HG03025 (cell line): ENCODE data around the gene UXS1.

ENCODE experiments used
- ATAC-seq: cut with Tn5 transposase; IDR thresholded peaks from one replicate; pipeline ENCODE4 v1.9.1; 2021; ENCODE audit warnings: mild to moderate bottlenecking, moderate library complexity; ENCODE audit not compliant: unreplicated experiment, low FRiP score

The UXS1 gene

GRCh38 chr2:106057206-106057605, 136.9 kb downstream of the UXS1 start:
- no peak for ATAC-seq

DNA sequence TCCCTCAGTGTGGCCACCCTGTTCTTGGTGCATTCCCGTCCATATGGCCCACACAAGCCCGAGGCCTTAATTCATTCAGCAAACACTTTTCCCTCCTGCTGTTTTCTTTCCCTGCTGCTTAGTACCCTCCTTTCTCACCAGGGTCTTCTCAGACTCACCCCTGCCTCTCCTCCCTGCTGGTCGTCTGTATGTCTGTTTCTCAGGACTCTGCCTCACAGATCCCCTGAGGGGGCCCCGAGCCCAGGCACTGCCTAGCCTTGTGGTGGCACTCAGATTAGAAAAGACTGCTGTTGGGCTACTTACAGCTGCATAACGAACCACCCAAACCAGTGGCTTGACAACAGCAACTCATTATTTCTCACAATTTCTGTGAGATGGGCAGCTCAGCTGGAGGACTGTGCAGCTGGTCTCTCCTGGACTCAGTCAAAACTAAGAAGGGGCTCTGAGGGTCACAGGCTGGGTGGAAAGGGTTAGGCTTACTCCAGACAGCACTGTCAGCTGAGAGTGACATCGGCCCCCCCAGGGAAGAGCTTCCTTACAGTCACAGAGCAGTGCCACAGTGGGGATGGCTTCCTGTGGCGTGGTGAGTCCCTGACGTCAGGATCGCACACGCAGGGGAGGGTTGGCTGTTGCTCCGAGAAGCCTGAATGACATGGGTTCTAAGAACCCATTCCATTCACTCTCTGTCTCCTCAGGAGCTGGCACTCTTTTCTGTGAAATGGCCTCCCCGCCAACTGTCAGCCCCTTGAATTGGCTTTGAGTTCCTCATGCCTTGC, 139.0 kb downstream of the UXS1 start:
- no peak for ATAC-seq

DNA sequence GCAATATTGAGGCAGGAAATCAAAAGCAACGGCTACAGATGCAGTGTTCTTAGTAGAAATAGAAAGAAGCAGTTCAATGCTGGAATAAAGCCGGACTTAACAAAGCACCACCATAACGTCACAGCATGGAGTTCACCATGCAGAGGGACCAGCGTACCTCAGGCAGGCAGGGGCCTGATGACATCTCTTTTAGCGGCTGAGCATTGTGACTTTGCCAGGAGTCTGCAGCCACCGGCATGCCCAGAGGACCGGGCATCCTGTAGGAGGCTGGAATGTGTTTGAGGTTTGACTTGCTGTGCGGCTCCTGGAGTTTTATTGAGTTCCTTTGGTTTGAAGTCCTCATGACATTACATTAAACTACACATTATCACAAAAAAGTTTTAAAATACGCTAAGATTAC, 139.8 kb downstream of the UXS1 start:
- ATAC-seq: no peak

DNA sequence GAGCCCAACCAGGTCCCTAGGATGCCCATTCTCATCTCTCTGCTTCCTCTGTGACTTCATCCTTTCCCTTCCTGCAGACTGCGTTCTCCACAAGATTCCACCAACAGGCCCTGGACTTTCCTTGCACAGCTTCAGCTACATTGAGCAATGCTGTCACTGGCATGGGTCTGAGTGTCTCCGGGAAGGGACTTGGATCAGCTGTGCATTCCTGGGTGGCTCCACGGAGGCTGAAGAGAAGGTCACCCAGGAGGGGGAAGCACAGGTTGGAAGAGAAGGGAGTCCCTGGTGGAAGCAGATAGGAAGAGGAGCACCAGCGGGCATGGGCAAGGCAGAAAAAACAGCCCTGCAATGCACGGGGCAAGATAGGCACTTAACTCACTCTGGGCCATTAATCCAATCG, 140.5 kb downstream of the UXS1 start:
- no peak for ATAC-seq

GRCh38 chr2:106053116-106053515, 141.0 kb downstream of the UXS1 start:
- ATAC-seq: no peak

GRCh38 chr2:106044859-106045258, 149.2 kb downstream of the UXS1 start:
- ATAC-seq: no peak

DNA sequence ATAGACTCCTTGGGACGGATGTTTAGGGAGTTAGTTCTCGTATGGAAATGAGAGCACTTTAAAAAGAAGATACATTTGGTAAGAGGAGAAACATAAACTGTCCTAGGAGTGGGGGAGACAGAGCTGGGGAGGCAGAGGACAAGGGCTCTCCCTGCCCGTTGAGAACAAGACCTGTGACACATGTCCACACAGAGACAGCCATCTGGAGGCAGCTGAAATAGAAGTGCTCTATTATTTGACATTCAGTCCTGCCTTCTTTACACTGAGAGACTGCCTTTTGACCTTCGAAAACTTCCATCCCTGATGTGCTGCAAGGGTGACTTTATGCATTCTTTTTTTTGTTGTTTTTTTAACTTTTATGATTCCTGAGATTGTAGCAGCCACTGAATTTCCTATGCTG, 150.1 kb downstream of the UXS1 start:
- ATAC-seq: no peak
